Measurements from ENCODE around the gene TC2N.

DNA sequence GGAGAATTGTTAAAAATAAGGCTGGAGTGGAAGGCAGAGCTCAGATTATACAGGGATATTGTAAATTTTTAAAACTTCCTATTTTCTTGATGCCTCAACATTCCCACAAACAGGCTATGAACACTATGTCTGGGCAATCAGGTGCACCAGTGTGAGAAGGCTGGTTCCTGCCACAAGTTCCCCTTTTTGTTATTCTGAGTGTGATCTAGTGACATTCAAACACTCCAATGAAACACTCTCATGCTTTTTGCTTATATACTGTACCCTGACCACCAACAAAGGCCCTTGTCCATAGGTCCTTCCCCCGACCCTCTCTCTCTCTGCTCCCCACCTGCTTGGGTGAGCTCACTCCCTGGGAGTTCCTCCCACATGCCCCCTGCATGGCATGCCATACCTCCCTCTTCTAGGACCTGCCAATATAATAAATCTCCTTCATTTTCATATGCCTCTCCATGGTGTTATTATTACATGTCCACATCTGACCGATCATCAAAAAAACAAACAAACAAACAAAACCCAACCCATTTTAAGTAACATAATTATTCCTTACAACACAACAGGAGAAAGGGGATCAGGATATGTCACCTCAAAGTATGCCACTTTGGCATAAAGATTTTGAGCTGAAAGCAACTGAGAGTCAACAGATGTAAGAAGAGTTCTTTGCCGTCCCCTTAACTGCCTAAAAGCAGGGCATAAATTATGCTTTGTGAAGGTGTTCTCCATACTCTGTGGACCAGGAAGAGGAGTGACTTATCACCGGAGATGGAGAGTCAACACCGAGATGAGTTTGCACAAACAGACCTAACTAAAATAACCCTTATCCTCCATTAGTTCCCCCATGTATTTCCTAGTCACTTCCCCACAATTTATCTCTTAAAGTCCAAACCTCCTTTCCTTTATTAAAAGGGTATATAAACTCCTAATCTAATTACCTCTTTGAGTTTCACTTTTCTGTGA is 92.9 kb downstream of the TC2N start:
- TF ChIP-seq, protein P1, sequence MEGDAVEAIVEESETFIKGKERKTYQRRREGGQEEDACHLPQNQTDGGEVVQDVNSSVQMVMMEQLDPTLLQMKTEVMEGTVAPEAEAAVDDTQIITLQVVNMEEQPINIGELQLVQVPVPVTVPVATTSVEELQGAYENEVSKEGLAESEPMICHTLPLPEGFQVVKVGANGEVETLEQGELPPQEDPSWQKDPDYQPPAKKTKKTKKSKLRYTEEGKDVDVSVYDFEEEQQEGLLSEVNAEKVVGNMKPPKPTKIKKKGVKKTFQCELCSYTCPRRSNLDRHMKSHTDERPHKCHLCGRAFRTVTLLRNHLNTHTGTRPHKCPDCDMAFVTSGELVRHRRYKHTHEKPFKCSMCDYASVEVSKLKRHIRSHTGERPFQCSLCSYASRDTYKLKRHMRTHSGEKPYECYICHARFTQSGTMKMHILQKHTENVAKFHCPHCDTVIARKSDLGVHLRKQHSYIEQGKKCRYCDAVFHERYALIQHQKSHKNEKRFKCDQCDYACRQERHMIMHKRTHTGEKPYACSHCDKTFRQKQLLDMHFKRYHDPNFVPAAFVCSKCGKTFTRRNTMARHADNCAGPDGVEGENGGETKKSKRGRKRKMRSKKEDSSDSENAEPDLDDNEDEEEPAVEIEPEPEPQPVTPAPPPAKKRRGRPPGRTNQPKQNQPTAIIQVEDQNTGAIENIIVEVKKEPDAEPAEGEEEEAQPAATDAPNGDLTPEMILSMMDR (IDR thresholded peaks at IDR 0.05; ENCODE audit: low read depth, low read length), result no peak
- no peak for TF ChIP-seq EZH2phosphoT487 (IDR thresholded peaks at IDR 0.05; ENCODE audit: low read depth)

All from OCI-LY3 (cell line).